ENCODE measurements around the gene POU3F3.

The POU3F3 gene

GRCh38 chr2:104853534-104854497 is at the start of gene POU3F3:
TSS of gene POU3F3 (plus strand) at chr2:104854115. CDS start at chr2:104855511, 1,396 bp downstream.
- DNase-seq, result peak; percentile 37

DNA sequence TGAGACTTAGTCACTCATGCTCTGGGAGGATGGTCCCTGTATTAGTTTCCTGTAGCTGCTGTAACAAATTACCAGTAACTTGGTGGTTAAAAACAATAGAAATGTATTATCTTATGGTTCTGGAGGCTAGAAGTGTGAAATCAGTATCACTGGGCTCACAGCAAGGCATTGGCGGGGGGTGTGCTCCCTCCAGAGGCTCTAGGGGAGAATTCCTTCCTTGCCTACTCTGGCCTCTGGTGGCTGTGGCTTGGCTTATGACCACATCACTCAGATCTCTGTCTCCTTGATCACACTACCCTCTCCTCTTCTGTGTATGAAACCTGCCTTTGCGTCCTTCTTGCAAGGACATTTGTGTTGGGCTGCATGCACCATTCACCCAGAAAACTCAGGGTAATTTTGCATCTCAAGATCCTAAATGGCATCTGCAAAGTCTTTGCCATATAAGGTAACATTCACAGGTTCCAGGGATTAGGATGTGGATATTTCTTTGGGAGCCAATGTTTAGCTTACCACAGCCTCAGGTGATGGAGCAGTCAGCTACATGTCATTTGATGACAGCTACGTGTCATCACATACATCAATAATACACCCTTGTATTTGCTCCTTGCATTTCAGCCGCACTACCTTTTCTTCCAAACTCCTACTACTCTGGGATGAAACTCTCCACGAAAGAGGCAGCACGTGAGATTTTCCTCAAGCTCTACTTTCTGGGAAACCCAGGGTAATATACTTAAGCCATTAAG is 49.6 kb upstream of the POU3F3 start:
- no peak for DNase-seq

DNA sequence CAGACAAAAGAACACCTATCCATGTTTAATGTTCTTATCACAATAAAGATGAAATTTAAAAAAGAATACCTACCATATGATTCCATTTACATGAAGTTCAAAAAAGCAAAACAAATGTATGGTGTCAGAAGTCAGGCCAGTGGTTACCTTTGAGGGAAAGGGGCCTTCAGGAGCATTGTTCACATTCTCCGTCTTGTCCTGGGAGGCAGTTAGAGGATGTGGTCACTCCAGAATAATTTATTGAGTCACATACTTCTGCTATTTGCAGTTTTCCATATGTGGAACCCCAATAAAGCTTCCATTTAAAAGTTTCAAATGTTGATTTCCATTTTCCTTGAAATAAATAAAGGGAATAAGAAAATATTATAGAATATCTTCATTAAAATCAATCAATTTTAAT is 41.6 kb upstream of the POU3F3 start:
- no peak for DNase-seq

DNA sequence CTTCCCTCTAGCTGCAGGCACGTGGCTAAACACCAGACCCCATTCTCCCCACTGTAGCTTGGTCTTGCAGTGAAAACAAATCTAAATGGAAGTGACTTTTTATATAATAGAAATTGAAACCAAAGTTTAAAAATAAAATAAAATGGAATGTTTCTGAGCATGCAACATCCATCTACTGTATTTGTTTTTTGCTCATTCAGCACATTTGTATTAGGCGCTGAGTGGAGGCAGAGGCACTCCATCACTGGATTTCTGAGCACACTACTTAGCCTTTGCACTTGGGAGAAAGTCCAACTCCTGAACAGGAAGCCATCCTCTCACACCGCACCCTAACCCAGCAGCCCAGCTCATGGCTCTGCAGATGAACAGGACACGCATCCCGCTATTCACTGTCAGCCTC is 37.8 kb upstream of the POU3F3 start:
- no peak for DNase-seq

GRCh38 chr2:104818264-104818663 is 35.7 kb upstream of the POU3F3 start:
- no peak for DNase-seq

DNA sequence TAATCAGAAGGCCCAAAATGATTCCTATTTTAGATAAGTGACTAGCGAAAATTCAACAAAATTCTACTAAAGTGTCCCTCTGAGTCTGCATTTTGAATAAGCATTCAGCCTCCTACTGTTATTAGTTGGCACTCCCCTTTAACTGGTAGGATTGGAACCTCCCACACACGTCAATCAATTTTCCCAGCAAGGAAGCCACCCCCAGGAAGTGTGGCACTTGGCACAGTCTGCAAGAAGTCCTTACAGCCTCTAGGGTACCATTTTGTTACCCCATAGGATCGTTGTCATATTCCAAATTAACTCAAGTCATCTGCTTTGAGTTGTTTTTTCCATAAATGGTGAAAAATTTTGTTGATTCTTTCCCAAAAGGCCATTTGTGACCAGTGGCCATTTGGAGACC is 33.8 kb upstream of the POU3F3 start:
- DNase-seq, result no peak

DNA sequence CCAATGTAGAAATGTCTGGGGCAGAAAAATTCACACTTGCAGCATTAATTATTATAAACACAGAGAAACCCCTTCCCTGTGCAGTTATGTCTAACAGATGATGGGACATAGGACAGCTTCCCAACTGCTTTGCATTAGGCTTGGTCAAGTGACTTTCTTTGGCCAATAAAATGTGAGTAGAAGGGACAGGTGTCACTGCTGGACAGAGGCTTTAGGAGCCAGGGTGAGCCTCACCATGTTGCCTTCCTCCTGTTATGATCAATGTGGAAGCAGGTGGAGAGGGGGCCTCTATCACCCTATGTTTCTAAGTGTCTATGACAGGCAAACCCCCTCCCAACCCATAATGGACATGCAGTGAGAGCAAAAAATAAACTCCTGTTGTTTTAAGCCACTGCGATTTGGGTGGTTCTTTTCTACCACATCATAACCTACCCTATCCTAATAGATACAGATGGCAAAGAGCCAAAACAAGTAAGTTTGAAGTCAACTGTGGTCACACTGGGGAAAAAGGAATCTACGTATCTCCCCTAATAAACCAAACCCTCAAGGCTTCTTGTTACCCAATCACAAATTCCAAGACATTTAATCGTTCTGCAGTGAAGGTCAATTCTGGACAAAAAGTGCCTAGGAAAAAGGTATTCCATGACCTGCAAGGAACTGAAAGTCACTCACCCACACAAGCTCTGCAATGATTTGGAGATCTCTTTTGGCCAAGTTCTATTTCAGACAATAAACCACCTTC is 28.6 kb upstream of the POU3F3 start:
- no peak for DNase-seq

GRCh38 chr2:104826016-104826415 is 27.9 kb upstream of the POU3F3 start:
- no peak for DNase-seq

DNA sequence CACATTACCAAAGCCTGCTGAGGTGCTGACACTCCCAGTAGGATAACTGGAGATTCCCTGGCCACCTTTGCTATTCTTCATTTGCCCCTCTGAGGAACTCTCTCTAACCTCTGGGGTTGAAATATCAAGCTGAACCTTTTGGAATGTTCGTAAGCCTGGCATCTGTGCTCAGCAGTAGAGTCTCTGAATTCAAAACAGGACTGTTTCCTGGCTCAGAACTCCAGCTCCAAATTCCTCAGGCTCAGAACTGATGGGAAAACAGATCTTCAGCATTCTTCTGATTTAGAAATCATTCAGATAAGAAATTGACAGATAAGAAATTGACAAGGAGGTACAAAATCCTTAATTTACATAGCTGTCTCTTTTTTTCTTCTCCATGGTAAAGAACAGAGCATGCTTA is 22.2 kb upstream of the POU3F3 start:
- DNase-seq, result no peak

DNA sequence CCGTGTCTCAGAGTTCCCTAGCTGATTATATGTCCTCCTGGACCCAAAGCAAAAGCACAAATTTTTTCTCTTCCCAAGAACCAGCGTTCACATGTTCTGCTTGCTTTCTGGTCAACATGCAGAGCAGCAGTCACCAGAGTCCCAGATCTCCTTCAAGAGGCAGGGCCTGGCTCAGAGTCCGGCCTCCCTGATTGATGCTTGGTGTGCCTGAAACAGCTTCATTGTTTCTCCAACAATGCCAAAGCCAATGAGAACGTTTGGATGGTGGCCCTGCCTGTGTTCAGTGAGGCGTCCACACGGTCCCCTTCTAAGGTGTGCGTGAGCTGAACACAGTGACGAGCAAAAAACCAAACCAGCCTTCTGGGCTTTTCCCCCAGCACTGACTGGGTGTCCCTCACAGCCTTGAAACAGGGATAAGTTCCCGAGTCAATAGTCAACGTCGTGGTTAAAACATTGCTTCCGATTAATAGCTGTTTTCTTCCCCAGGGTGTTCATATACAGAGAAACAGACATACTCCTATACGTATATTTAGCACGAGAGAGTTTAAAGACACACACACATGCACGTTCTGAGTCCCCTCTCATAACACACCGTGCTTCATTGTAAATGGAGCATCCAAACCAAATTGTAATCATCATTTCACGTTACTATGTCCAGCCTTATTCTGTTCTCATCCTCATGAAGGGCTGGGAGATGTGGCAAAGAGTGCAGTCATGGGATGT is 19.3 kb upstream of the POU3F3 start:
- DNase-seq, result no peak

DNA sequence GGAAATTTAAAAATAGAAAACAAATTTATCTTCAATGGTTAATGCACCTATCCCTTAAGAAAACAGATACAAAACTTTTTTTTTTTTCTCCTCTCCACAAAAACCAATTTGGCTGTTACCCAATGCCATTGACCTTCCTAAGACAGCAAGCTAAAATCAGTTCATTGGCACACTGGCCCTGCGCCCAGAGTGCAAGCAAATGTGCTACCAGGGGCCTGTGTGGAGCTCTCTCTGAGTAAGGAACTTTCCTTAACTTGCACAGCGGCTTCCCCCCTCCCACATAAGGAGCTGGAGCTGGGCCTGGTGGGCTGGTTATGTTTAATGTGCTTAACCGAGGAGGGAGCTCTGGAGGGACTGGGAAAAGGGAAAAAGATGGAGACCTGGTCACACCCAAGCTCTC is 17.6 kb upstream of the POU3F3 start:
- no peak for DNase-seq

- no peak for DNase-seq
These were observed 17.1 kb upstream of the POU3F3 start for GRCh38 chr2:104836841-104837240.

DNA sequence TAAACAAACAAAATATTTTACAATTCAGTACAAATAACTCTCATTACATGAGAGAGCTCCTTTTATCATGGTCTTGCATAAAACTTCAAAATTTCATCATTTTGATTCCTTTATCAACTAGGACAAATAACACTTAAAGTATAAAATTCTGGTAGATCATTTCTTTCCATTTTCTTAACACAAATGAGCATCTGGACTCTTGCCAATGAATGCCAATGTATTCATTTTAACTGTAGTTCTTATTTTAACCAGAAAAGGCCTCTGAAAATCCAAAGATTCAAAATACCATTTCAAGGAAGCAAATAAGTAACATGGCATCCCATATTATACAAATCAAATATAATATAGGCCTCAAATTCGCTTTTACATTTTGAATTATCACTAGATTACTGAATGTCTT is 13.8 kb upstream of the POU3F3 start:
- DNase-seq, result no peak

- no peak for DNase-seq
These were observed 12.9 kb upstream of the POU3F3 start for GRCh38 chr2:104840893-104841585.

DNA sequence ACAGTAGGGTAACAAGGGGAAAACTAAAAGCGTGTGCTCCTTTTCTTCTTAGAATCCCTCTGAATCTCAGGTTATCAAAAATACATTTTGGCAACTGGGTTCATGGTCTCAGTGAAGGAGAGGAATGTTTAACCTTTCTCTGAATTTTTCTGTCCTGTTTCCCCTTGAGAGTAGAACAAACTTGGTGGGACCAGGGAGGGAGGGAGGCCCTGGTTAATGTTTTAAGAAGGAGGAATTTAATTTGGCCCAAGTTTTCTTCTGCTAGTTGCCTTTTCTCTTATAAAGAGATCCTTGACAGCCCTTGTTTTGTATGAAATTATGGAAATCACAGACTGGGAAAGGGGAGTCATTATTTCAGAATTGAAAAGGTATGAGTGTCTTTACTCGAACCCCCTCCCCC is 12.2 kb upstream of the POU3F3 start:
- DNase-seq, result no peak

- DNase-seq, result no peak
These were observed 8.9 kb upstream of the POU3F3 start for GRCh38 chr2:104844807-104845551.

- DNase-seq, result no peak
These were observed 8.4 kb upstream of the POU3F3 start for GRCh38 chr2:104845552-104845931.

DNA sequence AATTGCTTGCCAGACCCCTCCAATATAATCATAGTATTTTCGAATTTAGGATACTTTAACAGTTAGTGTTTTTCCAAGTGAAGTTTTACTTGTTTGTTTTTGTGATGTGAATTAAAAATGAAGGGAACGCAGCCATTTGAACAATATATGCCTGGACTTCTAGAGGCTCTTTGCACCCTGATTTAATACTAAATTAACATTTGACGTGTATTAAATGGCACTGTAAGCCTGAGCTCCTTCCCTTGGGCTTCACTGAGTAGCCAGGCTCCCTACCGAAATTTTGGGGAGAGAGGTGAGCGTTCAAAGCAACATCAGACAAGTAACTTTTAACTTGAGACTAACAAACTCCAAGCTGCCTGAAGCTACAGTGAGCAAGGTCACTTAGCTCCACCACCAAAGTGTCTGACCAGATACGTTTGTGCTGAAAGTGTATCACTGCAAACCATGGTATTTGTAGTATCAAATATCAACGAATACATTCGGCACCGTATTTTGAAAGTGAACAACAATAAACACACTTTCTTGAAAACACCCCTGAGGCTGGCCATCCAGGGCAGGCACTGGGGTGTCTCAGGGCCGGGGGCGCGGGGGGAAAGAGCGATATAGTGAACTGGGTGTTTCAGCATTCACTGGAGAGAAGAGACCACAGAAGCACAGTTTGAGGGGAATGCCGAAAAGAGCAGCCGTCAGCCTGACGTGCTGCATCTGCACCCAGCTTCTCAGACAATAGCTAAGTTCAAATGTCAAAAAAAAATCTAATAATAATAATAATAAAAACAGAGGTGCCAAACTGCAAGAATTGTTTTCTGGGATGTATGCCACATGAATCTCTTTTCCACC is 7.7 kb upstream of the POU3F3 start:
- DNase-seq, result no peak

GRCh38 chr2:104846786-104847585 is 6.9 kb upstream of the POU3F3 start:
- no peak for DNase-seq
